Measurements from ENCODE around the gene CES5A.
"Not testable (repeated sequence)": the region's sequence is repeated elsewhere in the genome, so short reads cannot be mapped to it uniquely, and the experiment has no call there.

The CES5A gene

DNA sequence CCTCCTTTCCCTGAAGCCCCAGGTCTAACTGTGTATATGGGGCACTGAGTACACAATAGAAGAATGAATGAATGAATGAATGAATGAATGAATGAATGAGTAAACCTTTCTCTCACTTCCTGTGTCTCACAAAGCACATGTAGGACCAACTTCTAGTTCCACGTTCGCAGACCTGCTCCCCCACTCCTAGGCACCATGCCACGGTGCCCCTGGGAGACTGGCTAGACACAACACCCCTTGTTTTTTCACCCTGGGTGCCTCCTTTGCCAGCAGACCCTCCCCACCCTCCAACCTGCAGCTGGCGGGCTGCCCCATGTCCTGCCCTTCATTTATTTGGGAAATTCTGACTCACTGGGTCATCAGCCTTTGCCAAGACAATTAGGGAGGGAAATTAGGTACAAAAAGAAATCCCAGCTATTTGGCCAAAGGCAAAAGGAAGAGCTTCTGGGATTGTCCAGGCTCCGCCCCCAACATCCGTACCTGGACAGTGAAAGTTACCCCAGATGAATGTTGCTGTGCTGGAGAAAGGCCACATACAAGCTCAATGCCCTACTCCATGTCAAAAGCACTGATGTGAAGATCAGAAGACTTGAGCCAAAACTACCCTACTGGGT is 50.0 kb downstream of the CES5A start:
- DNase-seq, result no peak

DNA sequence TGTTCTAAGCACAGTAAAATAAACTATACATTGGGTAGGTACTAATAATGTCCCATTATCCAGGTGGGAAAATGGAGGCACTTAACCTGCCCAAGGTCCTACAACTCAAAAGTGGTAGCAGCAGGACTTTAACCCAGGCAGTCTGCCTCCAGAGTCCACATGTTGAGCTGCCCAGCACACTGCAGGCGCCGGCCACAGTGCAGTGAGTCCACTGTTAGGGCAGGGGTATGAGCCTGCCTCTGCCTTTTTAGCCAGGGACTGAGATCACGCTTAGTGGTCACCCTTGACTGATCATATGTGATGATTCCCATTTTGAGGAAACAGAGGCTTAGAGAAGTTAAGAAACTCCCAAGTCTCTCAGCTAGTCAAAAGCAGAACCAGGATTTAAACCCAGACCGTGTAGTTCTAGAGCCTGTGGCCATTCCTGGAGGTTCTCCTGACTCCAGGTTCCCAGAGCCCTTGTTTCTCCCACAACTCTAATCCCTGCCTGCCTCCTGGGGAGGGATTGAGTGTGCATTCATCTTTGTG is 50.6 kb downstream of the CES5A start:
- no peak for DNase-seq

DNA sequence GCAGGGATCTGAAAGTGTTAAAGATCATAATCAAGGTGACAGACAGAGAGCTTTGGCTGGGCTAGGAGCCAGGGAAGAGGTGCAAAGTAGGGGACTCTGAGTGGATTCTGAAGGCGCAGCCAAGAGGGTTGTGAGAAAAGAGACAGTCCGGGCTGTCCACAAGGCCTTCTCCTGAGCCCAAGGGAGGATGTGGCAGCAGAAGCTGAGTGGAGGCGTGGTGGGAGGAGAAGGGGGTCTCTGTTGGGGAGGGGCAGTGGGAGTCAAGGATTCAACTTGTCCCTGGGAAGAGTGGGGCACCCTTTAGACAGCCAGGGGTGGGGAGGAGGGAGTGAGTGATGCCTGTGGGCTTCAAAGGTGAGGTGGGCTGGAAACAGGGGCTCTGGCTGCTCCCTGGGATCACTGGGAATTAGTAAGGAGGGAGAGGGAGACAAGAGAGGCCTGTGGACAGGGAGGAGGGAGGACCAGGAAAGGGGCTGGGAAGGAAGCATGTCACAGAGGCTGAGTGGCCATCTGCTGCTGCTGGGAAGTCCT is 52.8 kb downstream of the CES5A start:
- no peak for DNase-seq

GRCh38 chr16:55821210-55821609 is 54.0 kb downstream of the CES5A start:
- DNase-seq, result no peak

DNA sequence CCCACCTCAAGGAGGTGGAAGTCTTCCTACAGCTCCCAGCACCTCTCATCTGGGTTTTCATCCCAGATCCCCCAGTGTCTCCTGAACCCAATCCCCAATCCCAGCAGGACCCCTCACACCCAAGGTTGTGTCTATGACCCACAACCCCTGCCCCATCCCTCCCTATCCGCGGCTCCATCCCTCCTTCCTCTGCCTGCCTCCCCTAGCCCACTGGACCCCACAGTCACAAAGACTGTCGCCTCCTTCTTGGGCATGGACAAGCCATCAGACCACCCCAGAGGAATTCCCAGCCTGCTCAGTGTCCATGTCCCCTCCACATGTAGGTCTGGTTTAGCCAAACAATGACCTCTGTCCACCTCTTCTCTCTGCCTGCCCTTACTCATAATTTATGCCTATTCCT is 54.6 kb downstream of the CES5A start:
- DNase-seq, result no peak

GRCh38 chr16:55817236-55817912 is 57.8 kb downstream of the CES5A start:
- no peak for DNase-seq

GRCh38 chr16:55816222-55816621 is 59.0 kb downstream of the CES5A start:
- not testable (repeated sequence) for DNase-seq

- DNase-seq, result no peak
Observed at GRCh38 chr16:55815320-55815719, 59.9 kb downstream of the CES5A start.

- not testable (repeated sequence) for DNase-seq
Observed at GRCh38 chr16:55814174-55814573, 61.0 kb downstream of the CES5A start.

- DNase-seq, result not testable (repeated sequence)
Observed at GRCh38 chr16:55813730-55814129, 61.4 kb downstream of the CES5A start.

- no peak for DNase-seq
Observed at GRCh38 chr16:55812951-55813350, 62.2 kb downstream of the CES5A start.

DNA sequence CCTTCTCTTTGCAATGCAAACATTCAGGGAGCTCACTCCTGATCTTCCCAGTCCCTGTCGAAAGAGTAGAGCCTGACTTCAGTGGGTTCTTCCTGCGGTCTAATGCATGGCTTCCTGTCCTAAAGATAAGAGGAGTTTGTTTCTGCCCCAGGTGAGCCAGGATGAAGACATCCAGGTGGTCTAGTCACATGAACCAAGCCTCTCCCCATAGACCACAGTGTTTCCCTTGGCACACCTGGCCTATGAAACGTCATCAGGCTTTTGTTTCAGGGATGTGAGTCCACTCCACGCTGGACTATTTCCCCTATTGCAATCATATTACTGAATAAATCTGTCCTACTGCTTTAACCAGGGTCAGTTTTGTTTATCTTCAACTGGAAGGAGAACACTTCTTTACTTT is 63.4 kb downstream of the CES5A start:
- no peak for DNase-seq

DNA sequence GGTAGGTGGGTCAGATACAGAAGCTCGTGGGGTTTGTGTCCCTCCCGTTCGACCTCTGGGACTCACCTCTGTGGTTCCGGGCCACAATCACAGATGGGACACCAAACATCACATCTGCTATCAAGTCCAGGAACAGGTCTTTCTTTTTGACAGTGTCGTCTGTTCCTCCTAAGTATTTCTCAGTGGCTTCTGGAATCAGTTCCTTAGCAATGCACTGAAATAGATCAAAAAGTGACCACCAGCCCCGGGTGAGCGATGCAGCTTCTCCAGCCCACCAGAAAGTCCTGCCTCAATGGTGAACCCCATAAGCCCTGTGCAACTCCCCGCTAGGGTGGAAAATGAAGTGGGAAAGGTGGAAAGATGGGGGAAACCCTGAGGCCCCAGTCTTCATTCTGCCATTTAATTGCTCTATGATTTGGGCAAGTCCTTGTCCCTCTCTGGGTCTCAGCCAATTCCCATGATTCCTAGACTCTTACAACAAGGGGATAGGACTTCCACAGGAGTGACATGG is 64.7 kb downstream of the CES5A start:
- DNase-seq, result no peak

- DNase-seq, result no peak
Observed at GRCh38 chr16:55809851-55810250, 65.3 kb downstream of the CES5A start.

GRCh38 chr16:55809386-55809785 is 65.8 kb downstream of the CES5A start:
- no peak for DNase-seq

- DNase-seq, result not testable (repeated sequence)
Observed at GRCh38 chr16:55808286-55808685, 66.9 kb downstream of the CES5A start.

- DNase-seq, result not testable (repeated sequence)
Observed at GRCh38 chr16:55805104-55805503, 70.1 kb downstream of the CES5A start.

GRCh38 chr16:55803681-55804080 is 71.5 kb downstream of the CES5A start:
- DNase-seq, result not testable (repeated sequence)
